ENCODE measurements around the gene IGF2BP1. TPM values are rescaled to one million over a fixed set of nuclear protein-coding genes. Genes with fewer than 3 reads are reported as not detected.

The IGF2BP1 gene
- total and polyA plus RNA-seq, 8 donors, result under 0.01 to 1.0 TPM; not detected in 6

GRCh38 chr17:49089094-49089493 lies 91.9 kb downstream of the IGF2BP1 start:
- 89 to 91% methylated on average over 7 of the region's 7 CpGs for WGBS, 2 donors
- intact Hi-C loops (cut with DNase I), result no loop called here
- ATAC-seq, result no peak

GRCh38 chr17:49090878-49091594 lies 93.9 kb downstream of the IGF2BP1 start:
- no peaks in the 10 kb centered on the region for H3K27me3 ChIP-seq
- TF ChIP-seq, protein P1, sequence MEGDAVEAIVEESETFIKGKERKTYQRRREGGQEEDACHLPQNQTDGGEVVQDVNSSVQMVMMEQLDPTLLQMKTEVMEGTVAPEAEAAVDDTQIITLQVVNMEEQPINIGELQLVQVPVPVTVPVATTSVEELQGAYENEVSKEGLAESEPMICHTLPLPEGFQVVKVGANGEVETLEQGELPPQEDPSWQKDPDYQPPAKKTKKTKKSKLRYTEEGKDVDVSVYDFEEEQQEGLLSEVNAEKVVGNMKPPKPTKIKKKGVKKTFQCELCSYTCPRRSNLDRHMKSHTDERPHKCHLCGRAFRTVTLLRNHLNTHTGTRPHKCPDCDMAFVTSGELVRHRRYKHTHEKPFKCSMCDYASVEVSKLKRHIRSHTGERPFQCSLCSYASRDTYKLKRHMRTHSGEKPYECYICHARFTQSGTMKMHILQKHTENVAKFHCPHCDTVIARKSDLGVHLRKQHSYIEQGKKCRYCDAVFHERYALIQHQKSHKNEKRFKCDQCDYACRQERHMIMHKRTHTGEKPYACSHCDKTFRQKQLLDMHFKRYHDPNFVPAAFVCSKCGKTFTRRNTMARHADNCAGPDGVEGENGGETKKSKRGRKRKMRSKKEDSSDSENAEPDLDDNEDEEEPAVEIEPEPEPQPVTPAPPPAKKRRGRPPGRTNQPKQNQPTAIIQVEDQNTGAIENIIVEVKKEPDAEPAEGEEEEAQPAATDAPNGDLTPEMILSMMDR (IDR thresholded peaks at IDR 0.05), result no peak
- 69 to 84% methylated on average over 10 of the region's 10 CpGs for WGBS, 2 donors
- DNase-seq, result no peak
- no peaks in the 10 kb centered on the region for H3K9me3 ChIP-seq
- no peak for FAIRE-seq
- intact Hi-C loops (cut with DNase I), result no loop called here
- H3K27ac ChIP-seq, result no peak overlapping the region
- no peak for ATAC-seq
- H3K36me3 ChIP-seq, result no peaks in the 10 kb centered on the region
- H3K4me3 ChIP-seq, result no peak overlapping the region
- H3K4me1 ChIP-seq, result no peaks in the 10 kb centered on the region

More at GRCh38 chr17:49089094-49089493, 91.9 kb downstream of the IGF2BP1 start:
- Histone ChIP-seq H3K27me3 (no peaks in the 10 kb centered on the region), H3K4me1 (no peaks in the 10 kb centered on the region), H3K4me3 (no peak overlapping the region), H3K36me3 (no peaks in the 10 kb centered on the region), H3K9me3 (no peaks in the 10 kb centered on the region), H3K27ac (no peak overlapping the region)
- FAIRE-seq, result no peak
- DNase-seq, result no peak
- TF ChIP-seq, protein P1 (IDR thresholded peaks at IDR 0.05), result no peak

GRCh38 chr17:49093131-49093530 lies 95.9 kb downstream of the IGF2BP1 start:
- no peak overlapping the region for H3K27ac ChIP-seq
- H3K9me3 ChIP-seq, result no peaks in the 10 kb centered on the region
- TF ChIP-seq, protein P1 (IDR thresholded peaks at IDR 0.05), result no peak
- H3K4me3 ChIP-seq, result no peak overlapping the region
- no peak for DNase-seq
- FAIRE-seq, result no peak
- H3K27me3 ChIP-seq, result no peaks in the 10 kb centered on the region
- H3K4me1 ChIP-seq, result no peaks in the 10 kb centered on the region
- 42 to 55% methylated on average over 10 of the region's 10 CpGs for WGBS, 2 donors
- H3K36me3 ChIP-seq, result no peaks in the 10 kb centered on the region
- intact Hi-C loops (cut with DNase I), result no loop called here
- ATAC-seq, result no peak

DNA sequence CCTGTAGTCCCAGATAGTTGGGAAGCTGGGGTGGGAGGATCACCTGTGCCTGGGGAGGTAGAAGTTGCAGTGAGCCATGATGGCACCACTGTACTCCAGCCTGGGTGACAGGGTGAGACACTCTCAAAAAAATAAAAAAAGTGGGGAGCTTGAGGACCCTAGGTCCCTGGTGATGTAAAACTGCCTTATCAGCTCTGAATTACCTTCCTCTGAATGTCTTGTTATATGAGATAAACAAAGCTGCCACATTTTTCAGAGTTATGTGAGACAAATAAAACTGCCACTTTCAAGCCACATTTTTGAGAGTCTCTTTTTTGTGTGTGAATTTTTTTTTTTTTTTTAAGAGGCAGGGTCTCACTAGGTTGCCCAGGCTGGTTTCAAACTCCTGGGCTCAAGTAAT lies 103.4 kb downstream of the IGF2BP1 start:
- no peak for FAIRE-seq

More for the DNA sequence above, 103.4 kb downstream of the IGF2BP1 start:
- no peaks in the 10 kb centered on the region for H3K27me3 ChIP-seq
- TF ChIP-seq, protein P1 (IDR thresholded peaks at IDR 0.05), result no peak
- H3K9me3 ChIP-seq, result no peaks in the 10 kb centered on the region
- ATAC-seq, result no peak
- intact Hi-C loops (cut with DNase I), result no loop called here
- H3K4me1 ChIP-seq, result peaks cover 0 to 5% (median 4%) of the 10 kb centered on the region in 3 donors
- H3K27ac ChIP-seq, result peak overlapping the region in 2 of 4 donors; percentile 8 to 10
- no peak for DNase-seq
- no peaks in the 10 kb centered on the region for H3K36me3 ChIP-seq
- no peak overlapping the region for H3K4me3 ChIP-seq
